Ovary (tissue), 3 donors: ENCODE data around the gene NOX3.

Source experiments
- EP300 ChIP-seq: sonication (generic); formaldehyde crosslinking; IDR thresholded peaks from one replicate; pipeline ENCODE4 v1.6.1; 2017; ENCODE audit warnings: antibody characterized with exemption
- POLR2A ChIP-seq: fragments of 450-650 bp; IDR thresholded peaks from one replicate; pipeline ENCODE4 v1.6.1; 2017; ENCODE audit warnings: antibody characterized with exemption, mild to moderate bottlenecking, moderate library complexity
- TF ChIP-seq, protein P1 (sequence below), 3 donors: fragments of 450-650 bp in 2 of 3; fragments of 200-600 bp in 1 of 3; IDR thresholded peaks; one replicate each; pipeline versions ENCODE4 v1.5.1 to v1.8.0; 2016 to 2022; ENCODE audit warnings: antibody characterized with exemption in 3 of 3, mild to moderate bottlenecking in 1 of 3
- donor health status: DM: no; HTN: no; CAD: no.

DNA sequence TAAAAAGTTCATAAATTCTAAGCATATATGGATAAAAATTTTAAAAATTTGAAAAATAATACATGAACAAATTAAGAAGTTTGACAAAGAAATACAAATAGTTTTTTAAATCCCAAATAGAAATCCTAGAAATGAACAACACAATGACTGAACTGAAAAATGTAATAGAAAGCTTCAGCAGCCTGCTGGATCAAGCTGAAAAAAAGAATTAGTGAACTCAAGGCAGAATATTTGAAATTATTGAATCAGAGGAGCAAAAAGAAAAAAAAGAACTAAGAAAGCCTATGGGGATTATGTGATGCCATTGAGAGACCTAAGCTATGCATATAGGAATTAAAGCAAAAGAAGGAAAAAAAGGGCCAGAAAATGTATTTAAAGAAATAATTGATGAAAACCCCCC lies 101.5 kb downstream of the NOX3 start:
- TF ChIP-seq, protein P1, sequence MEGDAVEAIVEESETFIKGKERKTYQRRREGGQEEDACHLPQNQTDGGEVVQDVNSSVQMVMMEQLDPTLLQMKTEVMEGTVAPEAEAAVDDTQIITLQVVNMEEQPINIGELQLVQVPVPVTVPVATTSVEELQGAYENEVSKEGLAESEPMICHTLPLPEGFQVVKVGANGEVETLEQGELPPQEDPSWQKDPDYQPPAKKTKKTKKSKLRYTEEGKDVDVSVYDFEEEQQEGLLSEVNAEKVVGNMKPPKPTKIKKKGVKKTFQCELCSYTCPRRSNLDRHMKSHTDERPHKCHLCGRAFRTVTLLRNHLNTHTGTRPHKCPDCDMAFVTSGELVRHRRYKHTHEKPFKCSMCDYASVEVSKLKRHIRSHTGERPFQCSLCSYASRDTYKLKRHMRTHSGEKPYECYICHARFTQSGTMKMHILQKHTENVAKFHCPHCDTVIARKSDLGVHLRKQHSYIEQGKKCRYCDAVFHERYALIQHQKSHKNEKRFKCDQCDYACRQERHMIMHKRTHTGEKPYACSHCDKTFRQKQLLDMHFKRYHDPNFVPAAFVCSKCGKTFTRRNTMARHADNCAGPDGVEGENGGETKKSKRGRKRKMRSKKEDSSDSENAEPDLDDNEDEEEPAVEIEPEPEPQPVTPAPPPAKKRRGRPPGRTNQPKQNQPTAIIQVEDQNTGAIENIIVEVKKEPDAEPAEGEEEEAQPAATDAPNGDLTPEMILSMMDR (IDR thresholded peaks at IDR 0.05), result no peak
- TF ChIP-seq POLR2A, result no peak
- TF ChIP-seq EP300, result no peak
